Large intestine (tissue), 12 donors: ENCODE results near the gene FGF3. TPM values are rescaled to one million over a fixed set of nuclear protein-coding genes. Genes with fewer than 3 reads are reported as not detected.

ENCODE experiments used
- DNase-seq, 2 donors: peaks; one replicate each; pipeline versions ENCODE4 v3.0.0 to v3.0.0-alpha.2; 2013
- H3K27ac ChIP-seq: one replicate; pipeline ENCODE4 v1.5.1; 2013; ENCODE audit warnings: low read length
- H3K27me3 ChIP-seq: 2 replicates; pipeline ENCODE4 v1.6.1; 2013; ENCODE audit warnings: low read length; ENCODE audit not compliant: control insufficient read depth, insufficient read depth
- H3K36me3 ChIP-seq: 2 replicates; pipeline ENCODE4 v1.6.1; 2013; ENCODE audit warnings: low read length; ENCODE audit not compliant: control insufficient read depth, insufficient read depth
- H3K4me1 ChIP-seq: one replicate; pipeline ENCODE4 v1.6.1; 2013; ENCODE audit warnings: low read length; ENCODE audit not compliant: control insufficient read depth, insufficient read depth
- H3K4me3 ChIP-seq: one replicate; pipeline ENCODE4 v1.5.1; 2013; ENCODE audit warnings: low read length
- H3K9me3 ChIP-seq: one replicate; pipeline ENCODE4 v1.6.1; 2013; ENCODE audit warnings: mild to moderate bottlenecking, low read depth, low read length, moderate library complexity; ENCODE audit not compliant: control insufficient read depth
- WGBS: methylation state at CpG from one replicate; pipeline ENCODE4 v1.1.5; 2013; ENCODE audit warnings: low lambda C conversion rate; ENCODE audit not compliant: insufficient coverage; 5-methylcytosine and 5-hydroxymethylcytosine counted together
- long read RNA-seq, 11 donors: transcript quantifications; one replicate each; lab custom pipeline, GENCODE V29; 2026
- polyA plus RNA-seq: library from polyadenylated mRNA; unstranded; fragments of 120-200 nt; gene quantifications from one replicate; pipeline ENCODE4 v1.2.1, GENCODE V29; 2013

The FGF3 gene
- not detected for polyA plus RNA-seq
- long read RNA-seq, donor 1 = 0 reads
- long read RNA-seq, donor 2 = 0 reads
- long read RNA-seq, donor 3 = 0 reads
- long read RNA-seq, donor 4 = 0 reads
- long read RNA-seq, donor 5 = 0 reads
- long read RNA-seq, donor 6 = 0 reads
- long read RNA-seq, donor 7 = 0 reads
- long read RNA-seq, donor 8 = 0 reads
- long read RNA-seq, donor 9 = 0 reads
- long read RNA-seq, donor 10 = 0 reads
- long read RNA-seq, donor 11 = 0 reads

GRCh38 chr11:69818603-69819441 lies at the start of gene FGF3:
FGF3 (minus strand) TSS chr11:69819416; CDS start chr11:69818933, 483 bp downstream.
- H3K4me1 ChIP-seq = peaks cover 4% of the 10 kb centered on the region
- WGBS = no CpG with 5 or more reads among the region's 105 CpGs
- no peak for DNase-seq
- no peaks in the 10 kb centered on the region for H3K36me3 ChIP-seq
- no peaks in the 10 kb centered on the region for H3K9me3 ChIP-seq
- H3K27me3 ChIP-seq = peaks cover 85% of the 10 kb centered on the region
- no peak within 1 kb of the TSS for H3K27ac ChIP-seq
- H3K4me3 ChIP-seq = no peak within 1 kb of the TSS

- no peaks in the 10 kb centered on the region for H3K4me1 ChIP-seq
- WGBS = no CpG with 5 or more reads among the region's 8 CpGs
- no peak for DNase-seq
- no peaks in the 10 kb centered on the region for H3K36me3 ChIP-seq
- no peak overlapping the region for H3K27ac ChIP-seq
- peaks cover 19% of the 10 kb centered on the region for H3K27me3 ChIP-seq
- no peak overlapping the region for H3K4me3 ChIP-seq
- no peaks in the 10 kb centered on the region for H3K9me3 ChIP-seq
Observed at GRCh38 chr11:69868871-69869270, 49.7 kb upstream of the FGF3 start.

- WGBS = no CpG with 5 or more reads among the region's 41 CpGs
- DNase-seq = no peak
- peaks cover 19% of the 10 kb centered on the region for H3K27me3 ChIP-seq
- no peak overlapping the region for H3K27ac ChIP-seq
- no peaks in the 10 kb centered on the region for H3K36me3 ChIP-seq
- H3K4me1 ChIP-seq = no peaks in the 10 kb centered on the region
- H3K4me3 ChIP-seq = no peak overlapping the region
- no peaks in the 10 kb centered on the region for H3K9me3 ChIP-seq
Observed at GRCh38 chr11:69868006-69868810, 49.0 kb upstream of the FGF3 start.

GRCh38 chr11:69867076-69868005 lies 48.1 kb upstream of the FGF3 start:
- Histone ChIP-seq H3K4me3 (no peak overlapping the region), H3K4me1 (no peaks in the 10 kb centered on the region), H3K36me3 (no peaks in the 10 kb centered on the region), H3K27me3 (peaks cover 19% of the 10 kb centered on the region), H3K27ac (no peak overlapping the region), H3K9me3 (no peaks in the 10 kb centered on the region)
- DNase-seq = no peak
- 93% methylated on average over 3 of the region's 30 CpGs for WGBS

- no CpG with 5 or more reads among the region's 3 CpGs for WGBS
- peaks cover 19% of the 10 kb centered on the region for H3K27me3 ChIP-seq
Observed at GRCh38 chr11:69866648-69867047, 47.4 kb upstream of the FGF3 start.

GRCh38 chr11:69865707-69866106 lies 46.5 kb upstream of the FGF3 start:
- H3K27me3 ChIP-seq = peaks cover 19% of the 10 kb centered on the region
- H3K9me3 ChIP-seq = no peaks in the 10 kb centered on the region
- no peaks in the 10 kb centered on the region for H3K4me1 ChIP-seq
- H3K27ac ChIP-seq = no peak overlapping the region
- no peak overlapping the region for H3K4me3 ChIP-seq
- no peak for DNase-seq
- WGBS = no CpG with 5 or more reads among the region's 5 CpGs
- no peaks in the 10 kb centered on the region for H3K36me3 ChIP-seq

More at GRCh38 chr11:69866648-69867047, 47.4 kb upstream of the FGF3 start:
- H3K36me3 ChIP-seq = no peaks in the 10 kb centered on the region
- no peak for DNase-seq
- no peaks in the 10 kb centered on the region for H3K4me1 ChIP-seq
- no peak overlapping the region for H3K4me3 ChIP-seq
- no peak overlapping the region for H3K27ac ChIP-seq
- H3K9me3 ChIP-seq = no peaks in the 10 kb centered on the region

- Histone ChIP-seq H3K4me3 (no peak overlapping the region), H3K36me3 (no peaks in the 10 kb centered on the region), H3K9me3 (no peaks in the 10 kb centered on the region), H3K27ac (no peak overlapping the region), H3K27me3 (peaks cover 19% of the 10 kb centered on the region), H3K4me1 (no peaks in the 10 kb centered on the region)
- DNase-seq = no peak
- 68% methylated on average over 4 of the region's 27 CpGs for WGBS
Observed at GRCh38 chr11:69864686-69865661, 45.8 kb upstream of the FGF3 start.

GRCh38 chr11:69863544-69864200 lies 44.5 kb upstream of the FGF3 start:
- no CpG with 5 or more reads among the region's 17 CpGs for WGBS
- Histone ChIP-seq H3K36me3 (no peaks in the 10 kb centered on the region), H3K27ac (no peak overlapping the region), H3K27me3 (peaks cover 18% of the 10 kb centered on the region), H3K9me3 (no peaks in the 10 kb centered on the region), H3K4me3 (no peak overlapping the region), H3K4me1 (no peaks in the 10 kb centered on the region)
- DNase-seq = no peak
